HG02763 (cell line): Measurements from ENCODE around the gene MAP2K4.

Experiments used
- ATAC-seq: cut with Tn5 transposase; IDR thresholded peaks from one replicate; pipeline ENCODE4 v1.9.1; 2021; ENCODE audit warnings: mild to moderate bottlenecking, moderate library complexity; ENCODE audit not compliant: unreplicated experiment

The MAP2K4 gene

DNA sequence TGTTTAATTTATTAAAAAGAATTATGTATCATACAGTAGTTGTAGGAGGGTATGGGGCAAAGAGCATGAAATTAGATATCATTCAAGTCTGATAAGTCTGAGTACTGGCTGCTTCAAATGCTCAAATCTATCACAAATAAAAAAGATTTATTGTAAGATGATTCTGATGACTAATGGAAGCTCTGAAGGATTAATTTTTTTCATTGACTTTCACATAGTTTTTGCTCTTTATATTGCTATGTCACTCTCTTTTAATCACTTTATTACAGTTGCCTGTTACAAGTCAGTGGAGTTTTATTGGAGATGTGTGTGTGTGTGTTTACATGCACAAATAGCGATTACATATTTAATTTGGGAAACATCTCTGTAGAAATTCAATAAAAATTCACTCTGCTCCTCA, 15.0 kb downstream of the MAP2K4 start:
- ATAC-seq = no peak

DNA sequence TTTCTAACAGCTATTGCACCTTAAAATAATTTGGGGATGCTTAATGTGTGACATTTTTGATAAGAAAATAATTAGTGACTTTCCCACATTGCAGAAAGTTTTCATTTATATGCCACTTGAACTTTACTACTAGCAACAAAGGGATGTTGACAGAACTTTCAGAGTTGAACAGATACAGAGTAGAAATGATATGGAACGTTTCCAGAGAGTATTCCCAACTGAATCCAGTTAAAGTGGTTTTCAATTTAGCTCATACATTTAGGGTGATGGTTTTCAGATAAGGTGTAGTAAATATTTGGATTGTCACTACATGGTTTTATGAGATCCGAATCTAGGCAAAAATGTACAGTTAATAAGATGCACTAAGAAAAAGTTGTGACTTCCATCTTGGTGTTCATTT, 17.3 kb downstream of the MAP2K4 start:
- ATAC-seq = no peak

DNA sequence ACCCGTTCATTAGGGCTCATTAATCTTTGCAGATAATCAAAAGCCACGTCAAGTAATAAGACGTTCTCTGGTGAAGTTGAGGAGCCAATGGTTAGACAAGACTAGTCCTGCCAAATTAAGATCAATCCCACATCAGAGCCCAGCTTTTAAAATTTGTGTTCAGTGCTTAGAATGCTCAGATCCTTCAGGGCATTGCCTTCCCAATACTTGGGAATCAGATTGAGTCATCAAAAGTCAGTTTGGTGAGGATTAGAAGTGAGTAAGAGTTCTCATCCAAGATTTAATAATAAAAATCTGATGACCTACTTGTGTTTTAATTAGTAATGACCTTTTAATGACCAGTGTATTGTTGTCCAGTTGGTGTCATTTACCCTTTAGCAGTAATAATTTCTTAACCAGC, 19.8 kb downstream of the MAP2K4 start:
- no peak for ATAC-seq

DNA sequence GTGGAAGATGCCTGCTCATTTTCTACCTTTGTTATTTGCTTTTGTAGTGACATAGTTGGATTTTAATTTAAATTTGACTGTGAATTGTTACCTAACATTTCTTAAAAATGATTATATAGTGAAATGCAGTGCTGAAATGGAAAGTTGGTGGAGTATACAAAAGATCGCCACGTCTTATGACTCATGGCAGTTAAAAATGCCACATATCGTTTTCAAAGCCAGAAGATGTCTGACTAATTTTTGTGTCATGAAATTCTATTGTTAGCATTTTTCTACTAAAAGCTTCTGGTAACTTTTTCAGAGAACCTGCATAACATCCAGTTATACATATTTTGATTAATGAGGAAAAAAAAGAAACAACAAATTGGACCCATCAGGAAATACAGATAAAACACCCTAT, 20.6 kb downstream of the MAP2K4 start:
- no peak for ATAC-seq

GRCh38 chr17:12043702-12044101, 23.0 kb downstream of the MAP2K4 start:
- no peak for ATAC-seq

- ATAC-seq = no peak
Observed at GRCh38 chr17:12046786-12047185, 26.1 kb downstream of the MAP2K4 start.

DNA sequence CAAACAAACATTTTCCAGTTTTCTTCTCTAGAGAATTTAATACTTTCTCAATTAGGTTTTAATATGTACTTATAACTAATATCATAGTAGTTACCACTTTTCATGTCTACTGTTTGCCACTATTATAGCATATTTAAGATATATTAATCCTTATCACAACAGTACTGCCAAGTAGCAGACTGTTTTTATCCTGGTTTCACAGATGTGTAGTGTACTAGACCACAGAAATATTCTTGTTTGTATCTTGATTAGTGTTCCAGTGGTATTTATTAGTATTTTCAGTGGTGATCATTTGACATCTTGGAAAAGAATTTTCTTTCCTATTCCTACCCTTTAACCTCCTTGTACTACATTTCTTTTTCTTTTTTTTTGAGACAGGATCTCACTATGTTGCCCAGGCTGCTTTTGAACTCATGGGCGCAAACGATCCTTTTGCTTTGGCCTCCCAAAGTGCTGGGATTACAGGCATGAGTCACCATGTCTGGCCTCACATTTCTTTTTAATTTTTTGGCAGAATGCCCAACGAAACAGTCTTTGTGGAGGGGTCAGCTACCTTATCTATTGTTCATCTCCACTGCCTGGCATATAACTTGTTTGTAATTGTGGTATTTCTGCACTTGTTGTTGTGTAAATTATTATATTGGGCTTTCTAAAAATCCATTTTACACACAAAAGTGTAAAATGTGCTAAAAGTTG, 27.2 kb downstream of the MAP2K4 start:
- no peak for ATAC-seq

GRCh38 chr17:12048843-12049473, 28.3 kb downstream of the MAP2K4 start:
- ATAC-seq = no peak

DNA sequence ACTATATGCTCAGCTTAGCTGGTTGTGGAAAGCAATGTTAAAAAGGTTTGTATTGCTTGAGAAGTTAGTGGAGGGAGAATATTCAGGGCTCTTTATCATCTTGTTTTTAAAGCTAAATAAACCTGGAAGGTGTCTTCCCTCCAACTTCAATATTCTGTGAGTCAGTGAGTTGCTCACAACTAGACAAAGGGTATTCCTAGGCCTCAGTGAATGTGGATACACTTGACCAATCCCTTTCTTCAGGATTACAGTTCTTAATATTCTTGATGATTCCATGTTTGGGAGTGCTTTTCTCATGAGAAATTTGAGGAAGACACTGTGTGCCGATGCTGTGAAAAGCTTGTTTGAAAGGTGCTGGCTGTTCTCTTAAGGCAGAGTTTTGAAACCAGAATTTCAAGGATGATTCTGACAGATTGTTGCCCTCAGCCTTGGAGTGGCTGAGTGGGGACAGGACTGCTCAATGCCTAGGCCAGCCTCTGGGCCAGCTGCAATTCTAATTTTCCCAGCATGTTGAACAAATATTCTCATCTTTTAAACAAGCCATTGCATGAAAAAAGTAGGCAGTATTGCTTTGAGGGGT, 30.1 kb downstream of the MAP2K4 start:
- no peak for ATAC-seq

GRCh38 chr17:12053552-12053951, 32.9 kb downstream of the MAP2K4 start:
- no peak for ATAC-seq

- no peak for ATAC-seq
Observed at GRCh38 chr17:12055889-12056288, 35.2 kb downstream of the MAP2K4 start.

DNA sequence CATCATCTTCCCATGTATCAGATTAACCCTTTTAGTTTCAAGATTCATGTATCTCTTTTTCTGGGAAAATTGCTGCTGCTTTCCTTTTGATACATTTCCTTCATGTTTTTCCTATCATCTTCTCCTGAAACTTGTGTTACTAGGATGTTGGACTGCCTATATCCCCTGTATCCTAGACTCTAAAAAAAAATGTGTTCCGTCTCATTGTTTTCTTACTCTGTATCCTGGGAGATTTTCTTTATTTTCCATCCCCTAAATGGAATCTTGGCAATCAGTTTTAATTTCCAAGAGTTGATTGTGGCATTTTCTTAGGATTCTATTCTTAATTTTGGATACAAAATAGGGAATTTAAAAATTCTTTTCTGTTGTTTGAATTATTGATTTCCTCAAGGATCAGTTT, 36.8 kb downstream of the MAP2K4 start:
- no peak for ATAC-seq

GRCh38 chr17:12058535-12058934, 37.9 kb downstream of the MAP2K4 start:
- ATAC-seq = no peak

GRCh38 chr17:12062249-12062648, 41.6 kb downstream of the MAP2K4 start:
- ATAC-seq = no peak

DNA sequence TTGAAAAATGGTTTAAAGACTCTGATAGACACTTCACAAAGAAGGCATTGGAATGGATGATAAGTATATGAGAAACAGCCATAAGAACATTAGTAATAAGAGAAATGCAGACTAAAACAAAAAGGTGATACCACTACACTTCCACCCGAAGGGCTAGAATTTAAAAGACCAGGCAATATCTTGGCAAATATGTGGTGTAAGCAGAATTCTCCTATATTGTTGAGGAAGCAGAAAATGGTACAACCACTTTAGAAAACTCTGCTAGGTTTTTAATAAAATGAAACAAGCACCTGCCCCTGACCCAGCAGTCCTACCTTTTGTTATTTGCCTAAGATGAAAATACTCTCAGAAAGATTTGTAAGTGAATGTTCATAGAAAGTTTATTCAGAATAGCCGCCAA, 43.7 kb downstream of the MAP2K4 start:
- ATAC-seq = no peak

GRCh38 chr17:12067485-12067884, 46.8 kb downstream of the MAP2K4 start:
- ATAC-seq = no peak

DNA sequence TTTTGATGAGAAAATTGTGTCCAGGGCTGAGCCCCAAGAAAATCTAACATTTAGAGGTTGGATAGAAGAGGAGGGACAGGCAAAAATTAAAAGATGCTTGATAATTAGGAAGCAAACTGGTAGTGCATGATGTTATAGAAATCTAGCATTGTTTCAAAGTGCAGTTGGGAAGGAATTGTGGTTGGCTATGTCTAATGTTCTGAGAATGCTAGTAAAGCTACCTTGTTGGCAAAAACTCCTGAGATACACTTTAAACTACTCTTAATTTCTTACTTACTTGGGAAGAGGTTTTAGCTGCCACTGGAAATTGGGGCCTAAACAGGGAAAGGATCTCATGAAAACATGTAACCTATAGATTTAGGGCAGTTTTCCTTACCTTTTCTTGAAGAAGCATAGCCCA, 48.3 kb downstream of the MAP2K4 start:
- ATAC-seq = no peak

DNA sequence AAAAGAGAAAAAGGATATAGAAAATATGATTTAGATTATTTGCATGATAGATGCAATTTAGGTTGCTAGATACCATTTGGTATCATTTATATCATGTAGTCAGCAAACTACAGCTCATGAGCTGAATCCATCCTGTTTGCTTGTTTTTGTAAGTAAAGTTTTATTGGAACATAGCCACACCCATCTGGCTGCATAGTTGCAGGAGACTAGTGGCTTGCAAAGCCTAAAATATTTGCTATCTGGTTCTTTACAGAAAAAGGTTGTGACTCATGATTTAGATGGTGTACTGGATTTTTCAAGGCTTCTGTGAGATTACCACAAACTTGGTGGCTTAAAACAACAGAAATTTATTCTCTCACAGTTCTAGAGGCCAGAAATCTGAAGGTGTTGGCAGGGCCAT, 49.9 kb downstream of the MAP2K4 start:
- no peak for ATAC-seq

DNA sequence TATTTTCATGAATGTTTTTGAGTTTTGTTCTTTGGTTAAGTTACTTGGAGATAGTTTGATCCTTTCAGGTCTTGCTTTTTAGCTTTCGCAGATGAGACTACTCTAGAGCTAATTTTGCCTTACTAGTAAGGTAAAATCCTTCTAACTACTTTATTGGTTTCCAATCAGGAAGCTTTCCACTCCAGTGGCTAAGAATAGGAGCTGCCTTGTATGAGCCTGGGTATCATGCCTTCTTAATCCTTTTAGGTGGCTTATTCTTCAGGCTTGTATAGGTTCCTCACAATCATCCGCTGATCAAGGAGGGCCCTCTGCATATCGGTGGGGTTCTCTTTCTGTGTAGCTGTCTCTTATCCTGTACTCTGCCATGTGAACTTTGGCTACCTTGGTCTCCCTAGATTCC, 53.7 kb downstream of the MAP2K4 start:
- ATAC-seq = no peak

DNA sequence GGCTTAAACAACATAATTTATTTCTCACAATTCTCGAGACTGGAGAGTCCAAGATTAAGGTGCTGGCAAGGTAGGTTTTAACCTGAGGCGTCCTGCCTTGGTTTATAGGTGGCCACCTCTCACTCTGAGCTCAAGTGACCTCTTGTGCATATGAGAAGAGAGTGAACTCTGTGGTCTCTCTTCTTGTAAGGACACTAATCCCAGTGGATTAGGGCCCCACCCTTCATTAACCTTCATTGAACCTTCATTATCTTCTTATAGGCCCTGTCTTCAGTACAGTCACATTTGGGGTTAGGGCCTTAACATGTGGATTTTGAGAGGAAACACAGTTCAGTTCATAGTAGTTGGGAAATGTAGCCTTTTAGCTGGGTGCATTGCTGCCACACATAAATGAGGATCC, 57.1 kb downstream of the MAP2K4 start:
- no peak for ATAC-seq

DNA sequence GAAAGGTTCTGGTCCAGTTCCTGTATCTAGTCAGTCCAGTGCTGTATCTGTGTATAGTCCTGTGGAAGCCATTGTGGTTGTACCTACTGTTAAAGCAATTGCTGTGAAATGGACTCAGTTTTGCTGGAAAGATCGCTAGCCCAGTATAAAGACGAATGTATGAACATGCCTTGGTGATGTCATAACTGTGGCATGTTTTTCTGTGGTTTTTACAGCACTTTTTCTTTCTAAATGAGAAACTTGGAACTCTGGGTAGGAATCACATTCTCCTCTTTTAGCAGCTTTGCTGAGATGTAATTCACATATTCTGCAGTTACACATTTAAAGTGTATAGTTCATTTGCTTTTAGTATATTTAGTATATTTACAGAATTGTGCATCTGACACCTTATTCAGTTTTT, 58.1 kb downstream of the MAP2K4 start:
- no peak for ATAC-seq

DNA sequence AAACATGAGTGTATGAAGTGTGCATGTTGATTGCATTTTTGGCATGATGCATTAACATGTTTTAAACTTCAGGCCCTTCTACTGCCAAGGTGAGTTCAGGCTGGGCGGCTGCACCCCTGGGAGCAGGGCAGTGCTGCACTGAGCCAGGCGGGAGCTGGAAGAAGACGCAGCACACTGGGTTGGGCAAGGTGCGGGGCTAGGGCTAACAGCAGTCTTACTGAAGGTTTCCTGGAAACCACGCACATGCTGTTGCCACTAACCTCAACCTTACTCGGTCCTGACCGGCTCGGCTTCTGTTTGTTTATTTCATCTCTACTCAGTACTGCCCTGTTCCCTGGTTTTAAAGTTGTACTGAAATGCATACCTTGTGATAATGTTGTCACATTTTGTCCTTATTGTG, 61.0 kb downstream of the MAP2K4 start:
- no peak for ATAC-seq
